K562 (cell line): ENCODE results near the gene CEP95. TPM values are rescaled to one million over a fixed set of nuclear protein-coding genes. Genes with fewer than 3 reads are reported as not detected.
A peak's percentile ranks its signal among the peaks of the same experiment; 100 is the strongest.

ENCODE experiments used
- ATAC-seq: fragments of 200-7000 bp; cut with Tn5 transposase; 3 replicates; pipeline ENCODE4 v1.9.1; 2020; ENCODE audit warnings: moderate library complexity
- BruUV-seq: library from RNA; stranded (reverse); fragments of 400-500 nt; replicated peaks from 2 replicates; lab custom pipeline; 2021; lab: Mats Ljungman, UMichigan
- CTCF ChIA-PET: fragments of 300-600 bp; formaldehyde crosslinking; extraction: SDS; loops from one replicate; lab custom pipeline; 2021; ENCODE audit warnings: low intra/inter-chr PET ratio; lab: Yijun Ruan, JAX
- POLR2A ChIA-PET: fragments of 300-600, 350-650 bp; sonication (Branson Sonifier 250); formaldehyde crosslinking; extraction: SDS; loops from one replicate; lab custom pipeline; 2021; ENCODE audit warnings: antibody characterized with exemption, inconsistent platforms; lab: Yijun Ruan, JAX
- DNase-seq, 4 experiments: peaks; one replicate each; pipeline versions ENCODE4 v3.0.0 to v3.0.0-alpha.2; 2011 to 2018; ENCODE audit warnings: low spot score in 3 of 4, mixed read lengths in 3 of 4; ENCODE audit errors: extremely low read depth in 1 of 4
- FAIRE-seq: peaks from 2 replicates; lab custom pipeline; 2011; peaks lifted over from hg19 to GRCh38; lab: Jason Lieb, UNC
- H2AFZ ChIP-seq: 2 replicates; pipeline ENCODE4 v1.6.0; 2011; ENCODE audit warnings: low read depth, low read length, control low read depth, inconsistent platforms
- H3K27ac ChIP-seq: fragments of 200-600 bp; 3 replicates; pipeline ENCODE4 v1.8.0; 2011; ENCODE audit warnings: low read depth, mild to moderate bottlenecking, control low read depth, inconsistent platforms, low read length, moderate library complexity, mixed read lengths; ENCODE audit errors: extremely low read depth
- H3K27me3 ChIP-seq, 2 experiments: fragments of 300-600 bp in 1 of 2; 2 replicates in 1 of 2; 3 replicates in 1 of 2; pipeline versions ENCODE4 v1.6.0 to v1.8.0; 2011; ENCODE audit warnings: inconsistent platforms in 2 of 2, low read length in 2 of 2, mild to moderate bottlenecking in 1 of 2, mixed read lengths in 1 of 2, moderate library complexity in 1 of 2; ENCODE audit not compliant: control insufficient read depth in 2 of 2, insufficient read depth in 2 of 2
- H3K36me3 ChIP-seq: fragments of 300-600 bp; 3 replicates; pipeline ENCODE4 v1.8.0; 2011; ENCODE audit warnings: mild to moderate bottlenecking, low read length, inconsistent platforms; ENCODE audit not compliant: control insufficient read depth, insufficient read depth
- H3K4me1 ChIP-seq, 2 experiments: fragments of 200-600 bp in 1 of 2; replicated peaks in 1 of 2; 2 replicates in 1 of 2; 3 replicates in 1 of 2; pipeline versions ENCODE4 v1.5.1 to v1.8.0; 2011; ENCODE audit warnings: inconsistent platforms in 2 of 2, low read length in 2 of 2, mild to moderate bottlenecking in 1 of 2, mixed read lengths in 1 of 2, moderate library complexity in 1 of 2; ENCODE audit not compliant: control insufficient read depth in 2 of 2, insufficient read depth in 2 of 2
- H3K4me2 ChIP-seq: 2 replicates; pipeline ENCODE4 v1.6.1; 2011; ENCODE audit warnings: low read length, control low read depth, inconsistent platforms, mixed read lengths; ENCODE audit not compliant: insufficient read depth
- H3K4me3 ChIP-seq: fragments of 200-600 bp; sonication (generic), shearing (Covaris generic); 2 replicates; pipeline ENCODE4 v1.5.1; 2016; ENCODE audit warnings: control low read depth, inconsistent platforms
- H3K79me2 ChIP-seq: fragments of 200-600 bp; 3 replicates; pipeline ENCODE4 v1.8.0; 2011; ENCODE audit warnings: low read length, inconsistent platforms; ENCODE audit not compliant: control insufficient read depth, insufficient read depth
- H3K9ac ChIP-seq, 2 experiments: 2 replicates each; pipeline versions ENCODE4 v1.6.0 to v1.6.1; 2011; ENCODE audit warnings: low read depth in 2 of 2, low read length in 2 of 2, control low read depth in 1 of 2, inconsistent platforms in 1 of 2, mild to moderate bottlenecking in 1 of 2, mixed read lengths in 1 of 2; ENCODE audit not compliant: insufficient read depth in 1 of 2
- H3K9me1 ChIP-seq: one replicate; pipeline ENCODE4 v1.6.0; 2011; ENCODE audit warnings: inconsistent platforms, mild to moderate bottlenecking, low read length, moderate library complexity; ENCODE audit not compliant: control insufficient read depth, insufficient read depth
- H3K9me3 ChIP-seq: replicated peaks from 2 replicates; pipeline ENCODE4 v1.5.1; 2011; ENCODE audit warnings: low read depth, low read length, inconsistent platforms; ENCODE audit not compliant: control insufficient read depth, insufficient read depth
- H4K20me1 ChIP-seq: replicated peaks from 2 replicates; pipeline ENCODE4 v1.6.1; 2011; ENCODE audit warnings: low read length, inconsistent platforms, mixed read lengths; ENCODE audit not compliant: control insufficient read depth, insufficient read depth
- MAFF ChIP-seq: IDR thresholded peaks from 2 replicates; pipeline ENCODE4 v1.6.1; 2012; ENCODE audit warnings: low read length, improper control_type of control experiment
- NCOA2 ChIP-seq, 2 experiments: fragments of 450-650 bp; IDR thresholded peaks; 2 replicates each; pipeline ENCODE4 v1.6.1; 2018; ENCODE audit warnings: mild to moderate bottlenecking in 2 of 2, moderate library complexity in 1 of 2; ENCODE audit not compliant: partially characterized antibody in 2 of 2
- RAD51 ChIP-seq: fragments of 450-650 bp; IDR thresholded peaks from 2 replicates; pipeline ENCODE4 v1.7.1; 2016; ENCODE audit warnings: low read depth, mild to moderate bottlenecking, borderline replicate concordance
- SIN3A ChIP-seq, 2 experiments: fragments of 150-350 bp in 1 of 2; IDR thresholded peaks; 2 replicates each; pipeline ENCODE4 v1.6.1; 2011 to 2016; ENCODE audit warnings: borderline replicate concordance in 2 of 2, low read depth in 2 of 2, low read length in 2 of 2, mild to moderate bottlenecking in 2 of 2, moderate library complexity in 2 of 2; ENCODE audit not compliant: control insufficient read depth in 1 of 2
- SMARCC2 ChIP-seq: fragments of 450-650 bp; IDR thresholded peaks from 2 replicates; pipeline ENCODE4 v1.6.1; 2017; ENCODE audit warnings: antibody characterized with exemption, moderate library complexity, mild to moderate bottlenecking, low read depth
- TBP ChIP-seq: optimal IDR thresholded peaks from 2 replicates; pipeline ENCODE3; 2011; ENCODE audit warnings: low read depth, low read length, improper control_type of control experiment
- TFAM ChIP-seq: fragments of 250-450 bp; sonication (Bioruptor Pico); conservative IDR thresholded peaks from 2 replicates; pipeline ENCODE4 v1.5.0; 2021; ENCODE audit warnings: mild to moderate bottlenecking, moderate library complexity
- ZNF134 ChIP-seq: fragments of 250-450 bp; sonication (Bioruptor Pico); conservative IDR thresholded peaks from 2 replicates; pipeline ENCODE4 v1.4.0; 2020
- ZNF212 ChIP-seq: fragments of 450-650 bp; formaldehyde crosslinking; IDR thresholded peaks from 2 replicates; pipeline ENCODE4 v1.4.0; 2020; ENCODE audit warnings: mild to moderate bottlenecking
- ZNF23 ChIP-seq: fragments of 250-450 bp; sonication (Bioruptor Pico); IDR thresholded peaks from 2 replicates; pipeline ENCODE4 v1.4.0; 2020; ENCODE audit warnings: mild to moderate bottlenecking
- WGBS: fragments of 100-300 bp; shearing (Covaris generic); methylation state at CpG from one replicate; pipeline ENCODE4 v1.1.6; 2016; ENCODE audit warnings: low coverage, mixed read lengths; ENCODE audit not compliant: insufficient coverage; ENCODE audit errors: missing lambda C conversion rate; 5-methylcytosine and 5-hydroxymethylcytosine counted together
- in situ Hi-C: fragments of 300-500 bp; cut with MboI; formaldehyde crosslinking; loops from 4 replicates; pipeline ENCODE4 v1.15.0; 2018; ENCODE audit warnings: inconsistent platforms, mixed read lengths
- intact Hi-C: fragments of 100-400 bp; cut with micrococcal nuclease; formaldehyde crosslinking; loops from 2 replicates; pipeline ENCODE4 v1.14.2; 2022
- polyA plus RNA-seq, 8 experiments: library from polyadenylated mRNA; depleted of rRNA in 4 of 8; stranded (reverse) in 5 of 8; unstranded in 3 of 8; fragments of >200 nt; fragmentation: Nextera tagmentation in 2 of 8; fragmentation: Illumina TruSeq in 1 of 8; extraction: Ambion mirVana in 2 of 8; extraction: Trizol in 1 of 8; gene quantifications; 2 replicates each; pipeline versions ENCODE4 v1.2.1 to v1.2.3, GENCODE V29; 2011 to 2014; ENCODE audit warnings: inconsistent platforms in 1 of 8, missing spikeins in 1 of 8
- total RNA-seq, 7 experiments: library from RNA; depleted of rRNA in 6 of 7; stranded (reverse); fragments of >200 nt in 6 of 7; fragmentation: Illumina TruSeq in 2 of 7; extraction: Trizol in 2 of 7; gene quantifications; 2 replicates each; pipeline versions ENCODE4 v1.2.1 to v1.2.3, GENCODE V29; 2011 to 2021; ENCODE audit warnings: low replicate concordance in 1 of 7
- TF ChIP-seq, protein P1 (sequence below): fragments of 450-650 bp; IDR thresholded peaks from 2 replicates; pipeline ENCODE4 v1.6.1; 2016; ENCODE audit warnings: borderline replicate concordance

Gene CEP95
- total and polyA plus RNA-seq, 9 of the 15 experiments (the other 6 are each of a cell fraction or from before 2014, with no cell fraction given): 26.7 to 80.7 (median 56.9) TPM

- no peak for ATAC-seq
- FAIRE-seq: no peak
- Histone ChIP-seq H3K9me1 (no peaks in the 10 kb centered on the region), H3K27ac (peak overlapping the region; percentile 98; the same call in 2 of the 3 replicates), H3K36me3 (peaks cover 21% of the 10 kb centered on the region), H3K9me3 (no peaks in the 10 kb centered on the region), H3K4me1 (peaks cover 7 to 20% of the 10 kb centered on the region in 2 experiments; a peak in 4 of 5 replicates), H3K4me2 (no peak overlapping the region), H3K4me3 (no peak overlapping the region), H2AFZ (no peak overlapping the region), H3K79me2 (no peaks in the 10 kb centered on the region), H3K9ac (peak overlapping the region in 1 of 2 experiments; percentile 75; a peak in 1 of 4 replicates), H4K20me1 (no peaks in the 10 kb centered on the region), H3K27me3 (no peaks in the 10 kb centered on the region)
- no peak for DNase-seq
- intact Hi-C loops (no loop called here), in situ Hi-C loops (no loop called here)
- CTCF ChIA-PET: no interaction called here
- BruUV-seq: no TSS peak
- POLR2A ChIA-PET: interaction anchor here (0.9 to 1.5 kb wide), 4 partner anchors 12 to 66 kb away, joined by 4 to 18 read pairs (median 8); partner anchors contain the start of genes CEP95 and DDX5
- WGBS: 87% methylated on average over 6 of the region's 6 CpGs
- TF ChIP-seq TBP: no peak
- TF ChIP-seq ZNF23 (CRISPR knock-in tag): no peak
- no peak for TF ChIP-seq SIN3A (IDR thresholded peaks at IDR 0.05; ENCODE audit: borderline replicate concordance in 2 of 2, control insufficient read depth in 1 of 2, low read depth in 2 of 2, low read length in 2 of 2)
- TF ChIP-seq ZNF212 (CRISPR knock-in tag): no peak
- no peak for TF ChIP-seq NCOA2 (IDR thresholded peaks at IDR 0.05; ENCODE audit: partially characterized antibody in 2 of 2)
- TF ChIP-seq MAFF: no peak
- no peak for TF ChIP-seq SMARCC2
- TF ChIP-seq TFAM (CRISPR knock-in tag): no peak
- TF ChIP-seq RAD51: no peak
- TF ChIP-seq, protein P1, sequence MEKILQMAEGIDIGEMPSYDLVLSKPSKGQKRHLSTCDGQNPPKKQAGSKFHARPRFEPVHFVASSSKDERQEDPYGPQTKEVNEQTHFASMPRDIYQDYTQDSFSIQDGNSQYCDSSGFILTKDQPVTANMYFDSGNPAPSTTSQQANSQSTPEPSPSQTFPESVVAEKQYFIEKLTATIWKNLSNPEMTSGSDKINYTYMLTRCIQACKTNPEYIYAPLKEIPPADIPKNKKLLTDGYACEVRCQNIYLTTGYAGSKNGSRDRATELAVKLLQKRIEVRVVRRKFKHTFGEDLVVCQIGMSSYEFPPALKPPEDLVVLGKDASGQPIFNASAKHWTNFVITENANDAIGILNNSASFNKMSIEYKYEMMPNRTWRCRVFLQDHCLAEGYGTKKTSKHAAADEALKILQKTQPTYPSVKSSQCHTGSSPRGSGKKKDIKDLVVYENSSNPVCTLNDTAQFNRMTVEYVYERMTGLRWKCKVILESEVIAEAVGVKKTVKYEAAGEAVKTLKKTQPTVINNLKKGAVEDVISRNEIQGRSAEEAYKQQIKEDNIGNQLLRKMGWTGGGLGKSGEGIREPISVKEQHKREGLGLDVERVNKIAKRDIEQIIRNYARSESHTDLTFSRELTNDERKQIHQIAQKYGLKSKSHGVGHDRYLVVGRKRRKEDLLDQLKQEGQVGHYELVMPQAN: no peak
- TF ChIP-seq ZNF134 (CRISPR knock-in tag): no peak
Measured at GRCh38 chr17:64571746-64572145, 65.0 kb downstream of the CEP95 start.
